GM12873 (cell line): Measurements from ENCODE around the gene RXRB.

ENCODE experiments used
- CTCF ChIP-seq: IDR thresholded peaks from 2 replicates; pipeline ENCODE4 v1.5.1; 2012; ENCODE audit warnings: low read depth, mild to moderate bottlenecking, moderate library complexity, low read length, control low read depth; ENCODE audit not compliant: insufficient read depth; ENCODE audit errors: missing control alignments

Gene RXRB

GRCh38 chr6:33144373-33144772 is 56.1 kb downstream of the RXRB start:
- TF ChIP-seq CTCF, result no peak
